ENCODE data around the gene EPC2.

EPC2 gene

DNA sequence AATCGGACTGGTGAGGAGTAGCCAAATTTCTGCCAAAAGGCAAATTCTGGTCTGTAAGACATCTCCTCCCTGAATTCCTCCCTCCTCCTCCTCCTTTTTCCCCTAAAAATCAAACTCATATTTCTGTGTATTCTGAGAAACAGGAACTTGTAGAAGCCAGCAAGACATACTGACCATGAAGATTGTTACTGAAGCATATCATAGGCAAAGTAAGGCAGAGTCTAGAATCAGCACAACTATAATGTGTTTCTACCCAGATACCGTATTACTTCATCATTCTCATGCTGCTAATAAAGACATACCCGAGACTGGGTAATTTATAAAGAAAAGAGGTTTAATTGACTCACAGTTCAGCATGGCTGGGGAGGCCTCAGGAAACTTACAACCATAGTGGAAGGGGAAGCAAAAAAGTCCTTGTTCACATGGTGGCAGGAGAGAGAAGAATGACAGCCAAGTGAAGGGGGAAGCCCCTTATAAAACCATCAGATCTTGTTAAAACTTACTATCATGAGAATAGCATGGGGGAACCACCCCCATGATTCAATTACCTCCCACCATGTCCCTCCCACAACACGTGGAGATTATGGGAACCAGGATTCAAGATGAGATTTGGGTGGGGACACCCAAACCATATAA is 24.9 kb upstream of the EPC2 start:
- H3K4me3 ChIP-seq (ENCODE audit: low read depth, low read length) = no peak overlapping the region
- TF ChIP-seq, protein P1, sequence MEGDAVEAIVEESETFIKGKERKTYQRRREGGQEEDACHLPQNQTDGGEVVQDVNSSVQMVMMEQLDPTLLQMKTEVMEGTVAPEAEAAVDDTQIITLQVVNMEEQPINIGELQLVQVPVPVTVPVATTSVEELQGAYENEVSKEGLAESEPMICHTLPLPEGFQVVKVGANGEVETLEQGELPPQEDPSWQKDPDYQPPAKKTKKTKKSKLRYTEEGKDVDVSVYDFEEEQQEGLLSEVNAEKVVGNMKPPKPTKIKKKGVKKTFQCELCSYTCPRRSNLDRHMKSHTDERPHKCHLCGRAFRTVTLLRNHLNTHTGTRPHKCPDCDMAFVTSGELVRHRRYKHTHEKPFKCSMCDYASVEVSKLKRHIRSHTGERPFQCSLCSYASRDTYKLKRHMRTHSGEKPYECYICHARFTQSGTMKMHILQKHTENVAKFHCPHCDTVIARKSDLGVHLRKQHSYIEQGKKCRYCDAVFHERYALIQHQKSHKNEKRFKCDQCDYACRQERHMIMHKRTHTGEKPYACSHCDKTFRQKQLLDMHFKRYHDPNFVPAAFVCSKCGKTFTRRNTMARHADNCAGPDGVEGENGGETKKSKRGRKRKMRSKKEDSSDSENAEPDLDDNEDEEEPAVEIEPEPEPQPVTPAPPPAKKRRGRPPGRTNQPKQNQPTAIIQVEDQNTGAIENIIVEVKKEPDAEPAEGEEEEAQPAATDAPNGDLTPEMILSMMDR (IDR thresholded peaks at IDR 0.05; ENCODE audit: low read depth, low read length) = no peak

DNA sequence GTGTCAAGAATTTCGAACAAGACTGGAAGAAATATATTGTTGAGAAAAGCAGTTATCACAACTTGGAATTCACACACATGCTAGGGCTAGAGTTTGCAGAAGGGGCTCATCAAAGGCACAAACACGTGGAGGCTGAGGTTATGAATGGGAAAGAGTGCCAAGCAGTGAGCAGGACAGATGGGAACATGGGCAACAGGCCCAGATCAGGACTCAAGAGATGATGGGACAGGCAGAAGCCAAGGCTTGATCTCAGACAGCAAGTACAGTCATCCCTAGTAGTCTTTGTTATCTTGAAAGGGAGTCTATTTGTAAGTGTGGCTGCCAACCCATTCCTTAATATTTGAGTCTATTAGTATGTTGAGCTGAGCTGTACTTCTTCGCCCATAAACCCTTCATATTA is 22.2 kb upstream of the EPC2 start:
- TF ChIP-seq, protein P1 (IDR thresholded peaks at IDR 0.05; ENCODE audit: low read depth, low read length) = no peak
- H3K4me3 ChIP-seq (ENCODE audit: low read depth, low read length) = no peak overlapping the region

DNA sequence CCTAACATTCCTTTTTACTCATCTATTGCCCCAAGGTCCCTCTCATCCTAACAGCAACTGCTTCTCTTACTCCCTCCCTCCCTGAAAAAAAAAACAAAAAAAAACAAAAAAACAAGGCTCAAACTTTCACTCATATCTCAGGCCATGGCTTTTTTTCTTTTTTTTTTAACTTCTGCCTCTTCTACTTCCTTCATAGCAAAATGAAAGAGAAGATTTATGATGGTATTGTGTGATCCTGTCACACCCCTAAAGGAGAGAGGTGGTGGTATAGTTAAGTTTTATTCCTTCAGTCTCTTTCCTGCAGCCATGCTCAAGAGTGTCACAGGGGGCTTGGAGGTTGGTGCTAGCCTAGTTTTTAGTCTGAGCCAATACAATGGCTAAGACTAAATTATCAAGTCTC is 21.5 kb upstream of the EPC2 start:
- no peak overlapping the region for H3K4me3 ChIP-seq (ENCODE audit: low read depth, low read length)
- TF ChIP-seq, protein P1 (IDR thresholded peaks at IDR 0.05; ENCODE audit: low read depth, low read length) = no peak

DNA sequence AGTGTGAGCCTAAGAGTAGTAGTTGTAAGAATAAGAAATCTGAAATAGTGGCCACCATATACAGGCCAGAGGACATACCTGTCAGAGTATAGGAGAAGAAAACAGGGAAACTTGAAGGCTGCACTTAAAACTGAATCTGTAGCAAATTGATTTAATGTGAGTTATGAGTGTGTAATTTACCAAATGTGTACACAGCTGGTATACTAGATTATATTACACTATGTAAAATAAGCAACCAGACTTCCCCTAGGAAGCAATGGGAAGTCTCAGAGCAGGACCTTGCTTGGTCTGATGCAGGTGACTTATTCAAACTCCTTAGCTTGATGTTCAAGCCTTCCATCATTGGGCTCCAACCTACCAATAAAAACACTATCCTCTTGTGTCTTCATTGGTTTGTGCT is 17.3 kb upstream of the EPC2 start:
- TF ChIP-seq, protein P1 (IDR thresholded peaks at IDR 0.05; ENCODE audit: low read depth, low read length) = no peak
- no peak overlapping the region for H3K4me3 ChIP-seq (ENCODE audit: low read depth, low read length)

DNA sequence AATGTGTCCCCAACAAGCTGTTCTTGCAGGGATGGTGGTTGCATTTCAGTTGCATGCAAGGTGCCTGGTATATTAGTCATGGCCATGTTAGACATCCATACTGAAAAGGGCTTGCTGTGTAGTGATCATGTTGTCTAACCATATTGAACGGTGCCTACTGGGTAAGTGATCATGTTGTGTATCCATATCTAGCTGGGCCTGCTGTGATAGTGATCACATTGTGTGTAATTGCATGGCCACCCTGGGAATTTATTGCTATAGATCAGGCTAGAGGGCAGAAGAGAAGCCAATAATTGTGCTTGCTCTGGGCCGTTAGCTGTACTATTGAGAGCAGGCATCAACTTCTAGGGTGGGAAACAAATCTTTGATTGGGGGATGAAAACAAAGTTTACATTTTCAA is 9.8 kb upstream of the EPC2 start:
- TF ChIP-seq, protein P1 (IDR thresholded peaks at IDR 0.05; ENCODE audit: low read depth, low read length) = no peak

DNA sequence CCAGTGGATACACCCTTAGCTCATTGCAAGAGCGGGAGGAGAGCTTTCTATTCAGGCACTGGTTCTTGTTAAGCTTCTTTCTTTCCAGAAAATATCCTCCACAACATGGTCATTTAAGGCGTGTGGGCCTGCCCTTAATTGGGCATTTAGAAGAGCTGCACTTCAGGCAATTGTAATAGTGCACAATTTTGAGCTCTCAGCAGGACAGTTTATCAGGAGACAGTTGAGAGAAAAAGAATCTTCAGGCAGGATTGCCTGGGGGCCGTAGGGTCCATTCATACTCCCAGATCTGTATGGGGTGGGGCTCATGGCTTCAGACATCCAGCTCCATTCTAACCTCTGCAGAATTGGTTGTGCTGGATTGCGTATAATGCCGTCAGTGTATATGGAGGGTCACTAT is 6.0 kb upstream of the EPC2 start:
- no peak overlapping the region for H3K4me3 ChIP-seq (ENCODE audit: low read depth, low read length)
- TF ChIP-seq, protein P1 (IDR thresholded peaks at IDR 0.05; ENCODE audit: low read depth, low read length) = no peak

More for the DNA sequence above, 9.8 kb upstream of the EPC2 start:
- H3K4me3 ChIP-seq (ENCODE audit: low read depth, low read length) = no peak overlapping the region

DNA sequence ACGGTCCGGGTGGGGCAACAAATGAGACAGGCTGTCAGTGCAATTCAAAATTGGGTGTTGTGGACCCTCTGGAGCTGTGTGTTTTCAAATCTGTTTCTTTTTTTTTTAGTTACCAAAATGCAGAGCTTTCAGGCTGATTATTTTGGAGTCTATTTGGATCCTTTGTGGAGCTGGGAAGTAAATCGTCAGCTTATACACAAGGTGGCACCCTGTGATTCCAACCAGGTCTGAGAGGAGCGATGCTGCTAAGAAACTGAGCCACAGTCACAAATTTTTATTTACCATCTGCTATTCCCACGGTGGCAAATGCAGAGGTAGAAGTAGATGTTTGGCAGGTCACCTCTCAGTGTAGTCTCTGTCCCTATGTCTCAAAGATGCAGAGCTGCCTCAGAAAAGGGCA is 3.8 kb upstream of the EPC2 start:
- TF ChIP-seq, protein P1 (IDR thresholded peaks at IDR 0.05; ENCODE audit: low read depth, low read length) = no peak
- no peak overlapping the region for H3K4me3 ChIP-seq (ENCODE audit: low read depth, low read length)

Measured in WI38 (cell line).